ENCODE measurements around the gene TULP1. TPM values are rescaled to one million over a fixed set of nuclear protein-coding genes. Genes with fewer than 3 reads are reported as not detected.

The TULP1 gene
- total and polyA plus RNA-seq, 2 of the 13 experiments (the other 11 are each of a cell fraction or from before 2014, with no cell fraction given): not detected

GRCh38 chr6:35473075-35473849, 39.4 kb downstream of the TULP1 start (continued):
- TF ChIP-seq PRDM10 (CRISPR knock-in tag; IDR thresholded peaks at IDR 0.05; ENCODE audit: low read depth) (no peak), NAIF1 (CRISPR knock-in tag; IDR thresholded peaks at IDR 0.05; ENCODE audit: borderline replicate concordance) (no peak), ARID3A (IDR thresholded peaks at IDR 0.05; ENCODE audit: low read depth, low read length) (no peak), NFYC (CRISPR knock-in tag; IDR thresholded peaks at IDR 0.05) (no peak), HDAC6 (IDR thresholded peaks at IDR 0.05; ENCODE audit: low read depth, low read length) (no peak), PHB2 (IDR thresholded peaks at IDR 0.05; ENCODE audit: partially characterized antibody) (no peak), ZNF496 (CRISPR knock-in tag; IDR thresholded peaks at IDR 0.05; ENCODE audit: insufficient replicate concordance) (no peak), ZBTB46 (CRISPR knock-in tag; IDR thresholded peaks at IDR 0.05; ENCODE audit: borderline replicate concordance) (no peak), HOXA3 (CRISPR knock-in tag; IDR thresholded peaks at IDR 0.05) (no peak), ZNF572 (CRISPR knock-in tag; IDR thresholded peaks at IDR 0.05) (no peak), ZNF230 (CRISPR knock-in tag; IDR thresholded peaks at IDR 0.05) (no peak), ZNF17 (CRISPR knock-in tag; IDR thresholded peaks at IDR 0.05) (no peak), ZNF547 (CRISPR knock-in tag; IDR thresholded peaks at IDR 0.05) (no peak), PLRG1 (conservative IDR thresholded peaks at IDR 0.05) (no peak), ZNF317 (CRISPR knock-in tag; IDR thresholded peaks at IDR 0.05) (no peak), GABPB1 (CRISPR knock-in tag; IDR thresholded peaks at IDR 0.05) (0 out of 2 replicates have a peak, but pooled peaks have one; percentile 7)
